H1 (cell line): ENCODE data around the gene DOCK1. TPM values are rescaled to one million over a fixed set of nuclear protein-coding genes. Genes with fewer than 3 reads are reported as not detected.

ENCODE experiments used
- CTCF ChIA-PET: fragments of 300-600 bp; sonication (Branson Sonifier 250); formaldehyde crosslinking; loops from one replicate; lab custom pipeline; 2021; ENCODE audit not compliant: partially characterized antibody; lab: Charles Lee
- POLR2A ChIA-PET: fragments of 300-600 bp; sonication (Branson Sonifier 250); formaldehyde crosslinking; loops from one replicate; lab custom pipeline; 2021; ENCODE audit warnings: inconsistent platforms; ENCODE audit not compliant: partially characterized antibody; lab: Charles Lee
- DNase-seq, 2 experiments: peaks; one replicate each; pipeline versions ENCODE4 v3.0.0 to v3.0.0-alpha.2; 2010 to 2022; ENCODE audit warnings: low spot score in 2 of 2, low read depth in 1 of 2, mixed read lengths in 1 of 2
- FAIRE-seq: peaks from 2 replicates; lab custom pipeline; 2011; peaks lifted over from hg19 to GRCh38; lab: Jason Lieb, UNC
- H2AFZ ChIP-seq: 2 replicates; pipeline ENCODE4 v1.8.1; 2012; ENCODE audit warnings: low read length, inconsistent platforms
- H2AK5ac ChIP-seq: 2 replicates; pipeline ENCODE4 v1.6.1; 2013; ENCODE audit warnings: low read depth, low read length
- H2BK120ac ChIP-seq: replicated peaks from 2 replicates; pipeline ENCODE3; 2013; ENCODE audit warnings: low read depth, low read length, inconsistent platforms
- H2BK12ac ChIP-seq: 2 replicates; pipeline ENCODE4 v1.6.1; 2013; ENCODE audit warnings: low read depth, low read length
- H2BK15ac ChIP-seq: 2 replicates; pipeline ENCODE4 v1.6.1; 2013; ENCODE audit warnings: low read length
- H2BK20ac ChIP-seq: 2 replicates; pipeline ENCODE4 v1.6.1; 2013; ENCODE audit warnings: low read length
- H2BK5ac ChIP-seq: 2 replicates; pipeline ENCODE4 v1.6.1; 2013; ENCODE audit warnings: low read depth, low read length
- H3K14ac ChIP-seq: 2 replicates; pipeline ENCODE4 v1.6.1; 2013; ENCODE audit warnings: inconsistent platforms; ENCODE audit not compliant: insufficient read length
- H3K18ac ChIP-seq: 2 replicates; pipeline ENCODE4 v1.6.1; 2013; ENCODE audit warnings: low read length; ENCODE audit errors: extremely low read depth
- H3K23ac ChIP-seq: 2 replicates; pipeline ENCODE4 v1.6.1; 2013; ENCODE audit warnings: inconsistent platforms; ENCODE audit not compliant: insufficient read length
- H3K23me2 ChIP-seq: 2 replicates; pipeline ENCODE4 v1.6.1; 2013; ENCODE audit warnings: low read depth, low read length
- H3K27ac ChIP-seq: 2 replicates; pipeline ENCODE4 v1.6.1; 2011; ENCODE audit warnings: low read depth, low read length, inconsistent platforms
- H3K27me3 ChIP-seq, 4 experiments: replicated peaks in 1 of 4; 1 replicate in 1 of 4; 2 replicates in 3 of 4; pipeline versions ENCODE4 v1.6.1 to v1.8.1; 2011 to 2013; ENCODE audit warnings: low read length in 3 of 4, mild to moderate bottlenecking in 3 of 4, inconsistent platforms in 2 of 4, mixed read lengths in 2 of 4, moderate library complexity in 1 of 4; ENCODE audit not compliant: control insufficient read depth in 3 of 4, insufficient read depth in 3 of 4; ENCODE audit errors: extremely low read depth in 1 of 4
- H3K36me3 ChIP-seq, 4 experiments: 2 replicates each; pipeline versions ENCODE4 v1.6.1 to v1.8.1; 2011 to 2013; ENCODE audit warnings: mild to moderate bottlenecking in 4 of 4, low read length in 3 of 4, moderate library complexity in 2 of 4, control low read depth in 1 of 4, inconsistent platforms in 1 of 4; ENCODE audit not compliant: insufficient read depth in 4 of 4, control insufficient read depth in 2 of 4
- H3K4ac ChIP-seq: replicated peaks from 2 replicates; pipeline ENCODE3; 2013; ENCODE audit warnings: low read length, low read depth, mixed read lengths, inconsistent platforms; ENCODE audit not compliant: insufficient read length
- H3K4me1 ChIP-seq, 4 experiments: replicated peaks in 1 of 4; 1 replicate in 1 of 4; 2 replicates in 3 of 4; pipeline versions ENCODE4 v1.6.1 to v1.8.1; 2011 to 2013; ENCODE audit warnings: low read length in 3 of 4, inconsistent platforms in 2 of 4, mixed read lengths in 1 of 4; ENCODE audit not compliant: insufficient read depth in 4 of 4, control insufficient read depth in 3 of 4
- H3K4me2 ChIP-seq, 2 experiments: 2 replicates each; pipeline versions ENCODE4 v1.6.1 to v1.8.1; 2011 to 2013; ENCODE audit warnings: low read depth in 2 of 2, low read length in 2 of 2, control low read depth in 1 of 2, inconsistent platforms in 1 of 2, mild to moderate bottlenecking in 1 of 2; ENCODE audit not compliant: insufficient read depth in 1 of 2
- H3K4me3 ChIP-seq, 4 experiments: fragments of 200-600, 300-600 bp in 1 of 4; sonication (generic), shearing (Covaris generic), sonication (Bioruptor Twin) in 1 of 4; 2 replicates each; pipeline versions ENCODE4 v1.5.1 to v1.8.1; 2011 to 2016; ENCODE audit warnings: low read length in 4 of 4, low read depth in 3 of 4, control low read depth in 2 of 4, inconsistent platforms in 2 of 4, mild to moderate bottlenecking in 2 of 4, mixed read lengths in 1 of 4, moderate library complexity in 1 of 4; ENCODE audit not compliant: insufficient read depth in 2 of 4; ENCODE audit errors: extremely low read depth in 1 of 4
- H3K56ac ChIP-seq: replicated peaks from 2 replicates; pipeline ENCODE3; 2013; ENCODE audit warnings: low read depth, mild to moderate bottlenecking, mixed read lengths, low read length, inconsistent platforms; ENCODE audit not compliant: insufficient read length
- H3K79me1 ChIP-seq: 2 replicates; pipeline ENCODE4 v1.6.1; 2013; ENCODE audit warnings: low read depth, low read length, control low read depth
- H3K79me2 ChIP-seq, 2 experiments: 2 replicates each; pipeline versions ENCODE4 v1.6.1 to v1.8.1; 2012 to 2013; ENCODE audit warnings: low read length in 2 of 2, mild to moderate bottlenecking in 2 of 2, inconsistent platforms in 1 of 2; ENCODE audit not compliant: insufficient read depth in 2 of 2, control insufficient read depth in 1 of 2
- H3K9ac ChIP-seq, 4 experiments: replicated peaks in 1 of 4; 1 replicate in 1 of 4; 2 replicates in 3 of 4; pipeline versions ENCODE4 v1.6.1 to v1.8.1; 2011 to 2013; ENCODE audit warnings: low read depth in 3 of 4, low read length in 3 of 4, control low read depth in 2 of 4, mild to moderate bottlenecking in 2 of 4, moderate library complexity in 2 of 4, inconsistent platforms in 1 of 4; ENCODE audit errors: extremely low read depth in 1 of 4
- H3K9me3 ChIP-seq, 2 experiments: 2 replicates each; pipeline versions ENCODE4 v1.6.1 to v1.8.1; 2012 to 2013; ENCODE audit warnings: mild to moderate bottlenecking in 2 of 2, moderate library complexity in 2 of 2, control low read depth in 1 of 2, inconsistent platforms in 1 of 2, low read depth in 1 of 2, low read length in 1 of 2, mixed read lengths in 1 of 2; ENCODE audit not compliant: insufficient read depth in 2 of 2
- H4K20me1 ChIP-seq, 2 experiments: replicated peaks in 1 of 2; 2 replicates each; pipeline versions ENCODE3 to v1.8.1; 2011 to 2013; ENCODE audit warnings: inconsistent platforms in 2 of 2, low read length in 2 of 2, mild to moderate bottlenecking in 1 of 2; ENCODE audit not compliant: insufficient read depth in 2 of 2, control insufficient read depth in 1 of 2
- H4K5ac ChIP-seq: 2 replicates; pipeline ENCODE4 v1.6.1; 2013; ENCODE audit warnings: low read length, low read depth, mixed read lengths, inconsistent platforms; ENCODE audit not compliant: insufficient read length
- H4K8ac ChIP-seq: 2 replicates; pipeline ENCODE4 v1.8.0; 2013; ENCODE audit warnings: mild to moderate bottlenecking, moderate library complexity, low read length, inconsistent platforms; ENCODE audit not compliant: insufficient read depth; ENCODE audit errors: extremely low read depth
- H4K91ac ChIP-seq: replicated peaks from 2 replicates; pipeline ENCODE3; 2013; ENCODE audit warnings: low read length, mixed read lengths, inconsistent platforms; ENCODE audit not compliant: insufficient read length
- CTBP2 ChIP-seq: IDR thresholded peaks from 2 replicates; pipeline ENCODE4 v1.7.0; 2011; ENCODE audit warnings: borderline replicate concordance, mild to moderate bottlenecking, moderate library complexity, mixed read lengths, low read length; ENCODE audit not compliant: insufficient read depth, insufficient read length
- EZH2 ChIP-seq: fragments of 200-600 bp; sonication (generic); IDR thresholded peaks from 2 replicates; pipeline ENCODE4 v1.7.1; 2012; ENCODE audit warnings: low read depth, mild to moderate bottlenecking, moderate library complexity, low read length, inconsistent platforms; ENCODE audit not compliant: severe bottlenecking
- GTF2F1 ChIP-seq: IDR thresholded peaks from 2 replicates; pipeline ENCODE4 v1.6.1; 2012; ENCODE audit warnings: low read depth, low read length, improper control_type of control experiment, borderline replicate concordance
- HDAC2 ChIP-seq, 2 experiments: fragments of 300-600 bp in 1 of 2; sonication (generic) in 1 of 2; IDR thresholded peaks; 2 replicates each; pipeline ENCODE4 v1.6.1; 2011 to 2012; ENCODE audit warnings: low read depth in 2 of 2, low read length in 2 of 2, mild to moderate bottlenecking in 2 of 2, moderate library complexity in 2 of 2, borderline replicate concordance in 1 of 2, inconsistent platforms in 1 of 2
- NANOG ChIP-seq: IDR thresholded peaks from 2 replicates; pipeline ENCODE4 v1.6.1; 2011; ENCODE audit warnings: low read length, low read depth, mild to moderate bottlenecking, inconsistent platforms; ENCODE audit not compliant: insufficient read depth, poor library complexity, severe bottlenecking
- SIX5 ChIP-seq: IDR thresholded peaks from 2 replicates; pipeline ENCODE4 v1.6.1; 2011; ENCODE audit warnings: mild to moderate bottlenecking, low read depth, low read length
- TAF7 ChIP-seq: optimal IDR thresholded peaks from 2 replicates; pipeline ENCODE3; 2011; ENCODE audit warnings: low read depth, mild to moderate bottlenecking, inconsistent platforms, low read length, moderate library complexity, borderline replicate concordance
- YY1 ChIP-seq: IDR thresholded peaks from 2 replicates; pipeline ENCODE4 v1.6.1; 2011; ENCODE audit warnings: low read depth, mild to moderate bottlenecking, low read length
- WGBS, 2 experiments: shearing (Covaris generic) in 1 of 2; methylation state at CpG; one replicate each; pipeline versions ENCODE4 v1.1.6 to v1.1.7; 2013 to 2015; ENCODE audit warnings: low lambda C conversion rate in 2 of 2, mixed read lengths in 2 of 2, inconsistent platforms in 1 of 2, low coverage in 1 of 2, missing lambda C conversion rate in 1 of 2; ENCODE audit not compliant: insufficient replicate concordance in 2 of 2, insufficient coverage in 1 of 2, insufficient read length in 1 of 2; ENCODE audit errors: extremely low coverage in 1 of 2, missing lambda C conversion rate in 1 of 2; 5-methylcytosine and 5-hydroxymethylcytosine counted together
- polyA plus RNA-seq, 7 experiments: library from polyadenylated mRNA; depleted of rRNA in 3 of 7; stranded (reverse) in 5 of 7; unstranded in 2 of 7; fragments of >200 nt in 5 of 7; fragments of 200-250 nt in 2 of 7; gene quantifications; 1 replicate in 5 of 7; 2 replicates in 1 of 7; 4 replicates in 1 of 7; pipeline versions ENCODE4 v1.2.1 to v1.2.3, GENCODE V29; 2011 to 2013; ENCODE audit warnings: missing spikeins in 2 of 7, mixed read lengths in 2 of 7
- total RNA-seq: library from RNA; stranded (reverse); fragmentation: NEBNext Ultra II Directional; extraction: Animal tissue kit (Norgen Biotek cat#: 25700); gene quantifications from 2 replicates; pipeline ENCODE4 v1.2.1, GENCODE V29; 2021
- TF ChIP-seq, protein P1 (sequence below): IDR thresholded peaks from 2 replicates; pipeline ENCODE4 v1.6.1; 2012; ENCODE audit warnings: inconsistent platforms
- TF ChIP-seq, protein P2 (sequence below): IDR thresholded peaks from 2 replicates; pipeline ENCODE4 v1.6.1; 2011; ENCODE audit warnings: low read length, improper control_type of control experiment

Gene DOCK1
- total and polyA plus RNA-seq, 2 of the 8 experiments (the other 6 are each of a cell fraction or from before 2014, with no cell fraction given), result 11.6 to 53.0 TPM

DNA sequence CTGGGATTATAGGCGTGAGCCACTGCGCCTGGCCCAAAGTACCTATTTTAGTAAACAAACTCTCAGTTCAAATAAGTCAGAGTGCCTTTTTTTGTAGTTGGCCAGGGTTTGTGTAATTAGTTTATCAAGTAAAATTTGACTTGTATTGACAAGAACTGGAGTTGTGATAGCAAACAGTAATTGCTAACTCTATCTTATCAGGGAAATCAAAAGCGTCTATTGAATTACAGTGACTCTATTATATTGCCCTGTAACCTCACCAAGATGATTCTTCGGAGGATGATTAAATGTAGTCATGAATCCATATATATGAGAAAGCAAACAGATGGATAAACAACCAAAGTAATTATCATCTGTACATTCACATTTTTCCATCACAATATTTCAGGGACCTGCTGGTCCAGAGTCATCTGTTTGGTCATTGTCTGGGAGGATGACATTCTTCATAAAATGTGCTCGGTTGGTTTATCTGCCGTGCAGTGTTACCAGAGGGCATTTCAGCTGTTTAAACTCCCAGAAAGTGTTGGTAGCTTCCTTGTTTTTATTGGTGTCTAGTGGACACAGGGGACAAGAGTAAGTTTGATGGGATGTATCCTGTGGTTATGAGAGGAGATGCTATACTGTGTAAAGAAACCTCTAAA, 35.6 kb downstream of the DOCK1 start:
- Histone ChIP-seq H4K20me1 (no peaks in the 10 kb centered on the region), H3K4me3 (no peak overlapping the region), H3K79me1 (peaks cover 22% of the 10 kb centered on the region), H2AK5ac (no peak overlapping the region), H3K4ac (no peak overlapping the region), H3K27ac (no peak overlapping the region), H2BK20ac (no peak overlapping the region), H3K14ac (no peak overlapping the region), H3K36me3 (peaks cover 0 to 3% (median 0%) of the 10 kb centered on the region in 4 experiments; a peak in 1 of 8 replicates), H3K9ac (no peak overlapping the region), H3K4me1 (no peaks in the 10 kb centered on the region), H3K56ac (no peak overlapping the region), H3K18ac (no peak overlapping the region), H2BK12ac (no peak overlapping the region), H2BK15ac (no peak overlapping the region), H3K79me2 (peaks cover 12 to 86% of the 10 kb centered on the region in 2 experiments), H4K8ac (no peak overlapping the region), H2BK120ac (no peak overlapping the region), H3K23ac (no peak overlapping the region), H2BK5ac (no peak overlapping the region), H2AFZ (no peak overlapping the region), H3K9me3 (no peaks in the 10 kb centered on the region), H4K91ac (no peak overlapping the region), H3K27me3 (no peaks in the 10 kb centered on the region), H3K4me2 (no peak overlapping the region), H3K23me2 (no peaks in the 10 kb centered on the region), H4K5ac (no peak overlapping the region)
- TF ChIP-seq HDAC2 (IDR thresholded peaks at IDR 0.05; ENCODE audit: borderline replicate concordance in 1 of 2, low read depth in 2 of 2, low read length in 2 of 2) (no peak), TAF7 (no peak), SIX5 (no peak), CTBP2 (no peak), YY1 (no peak), EZH2 (no peak), NANOG (no peak), GTF2F1 (no peak)
- TF ChIP-seq, protein P1, sequence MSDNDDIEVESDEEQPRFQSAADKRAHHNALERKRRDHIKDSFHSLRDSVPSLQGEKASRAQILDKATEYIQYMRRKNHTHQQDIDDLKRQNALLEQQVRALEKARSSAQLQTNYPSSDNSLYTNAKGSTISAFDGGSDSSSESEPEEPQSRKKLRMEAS, result no peak
- TF ChIP-seq, protein P2, sequence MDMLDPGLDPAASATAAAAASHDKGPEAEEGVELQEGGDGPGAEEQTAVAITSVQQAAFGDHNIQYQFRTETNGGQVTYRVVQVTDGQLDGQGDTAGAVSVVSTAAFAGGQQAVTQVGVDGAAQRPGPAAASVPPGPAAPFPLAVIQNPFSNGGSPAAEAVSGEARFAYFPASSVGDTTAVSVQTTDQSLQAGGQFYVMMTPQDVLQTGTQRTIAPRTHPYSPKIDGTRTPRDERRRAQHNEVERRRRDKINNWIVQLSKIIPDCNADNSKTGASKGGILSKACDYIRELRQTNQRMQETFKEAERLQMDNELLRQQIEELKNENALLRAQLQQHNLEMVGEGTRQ, result no peak
- ChIA-PET CTCF (no interaction called here), POLR2A (interaction anchor here (0.6 kb wide), 1 partner anchor 290 kb away, joined by 3 read pairs; no protein-coding TSS in a partner anchor)
- no peak for FAIRE-seq
- DNase-seq, result no peak
- WGBS, 2 experiments, result 96% methylated on average over 6 of the region's 6 CpGs; no CpG with 5 or more reads in 1 of the 2 experiments
